Type B pancreatic cell (in vitro differentiated cells): Measurements from ENCODE around the gene CDC25C. TPM values are rescaled to one million over a fixed set of nuclear protein-coding genes. Genes with fewer than 3 reads are reported as not detected.
A peak's percentile ranks its signal among the peaks of the same experiment; 100 is the strongest.

Source experiments
- DNase-seq: peaks from one replicate; pipeline ENCODE4 v3.0.0; 2021; ENCODE audit warnings: mixed read lengths; ENCODE audit not compliant: unreplicated experiment; ENCODE audit errors: extremely low spot score
- H3K27ac Mint-ChIP-seq: 2 replicates; pipeline ENCODE4 v1.8.0; 2021; ENCODE audit warnings: mild to moderate bottlenecking, mixed read lengths
- H3K27me3 Mint-ChIP-seq: 2 replicates; pipeline ENCODE4 v1.8.0; 2021; ENCODE audit warnings: mixed read lengths
- H3K36me3 Mint-ChIP-seq: 2 replicates; pipeline ENCODE4 v1.8.0; 2021; ENCODE audit warnings: mixed read lengths
- H3K4me1 Mint-ChIP-seq: one replicate; pipeline ENCODE4 v1.8.0; 2021; ENCODE audit warnings: mixed read lengths; ENCODE audit not compliant: unreplicated experiment
- H3K4me3 Mint-ChIP-seq: 2 replicates; pipeline ENCODE4 v1.8.0; 2021; ENCODE audit warnings: mild to moderate bottlenecking, mixed read lengths
- H3K9me3 Mint-ChIP-seq: 2 replicates; pipeline ENCODE4 v1.8.0; 2021; ENCODE audit warnings: mixed read lengths
- CTCF ChIP-seq: fragments of 200-600 bp; sonication (generic); conservative IDR thresholded peaks from 2 replicates; pipeline ENCODE4 v1.5.0; 2021; ENCODE audit warnings: antibody characterized with exemption, mild to moderate bottlenecking
- total RNA-seq: library from RNA; stranded (reverse); gene quantifications from 2 replicates; pipeline ENCODE4 v1.2.1, GENCODE V29; 2021; ENCODE audit warnings: low replicate concordance

CDC25C gene
- total RNA-seq, 1 donor from 2014 or later, result 17.2 TPM

GRCh38 chr5:138274189-138274853 is 57.3 kb downstream of the CDC25C start, which contains the start of gene GFRA3:
TSS of gene GFRA3 (minus strand) at chr5:138274621. CDS start at chr5:138274424, 197 bp downstream.
- Mint-ChIP-seq H3K27ac (no peak within 1 kb of the TSS), H3K4me3 (peak within 1 kb of the TSS; percentile 83), H3K27me3 (peaks cover 28% of the 10 kb centered on the region), H3K9me3 (no peaks in the 10 kb centered on the region), H3K4me1 (peaks cover 16% of the 10 kb centered on the region), H3K36me3 (no peaks in the 10 kb centered on the region)
- TF ChIP-seq CTCF, result no peak
- DNase-seq, result no peak

GRCh38 chr5:138273834-138274188 is 57.8 kb downstream of the CDC25C start:
- no peak for TF ChIP-seq CTCF
- peaks cover 16% of the 10 kb centered on the region for H3K4me1 Mint-ChIP-seq
- no peaks in the 10 kb centered on the region for H3K36me3 Mint-ChIP-seq
- H3K4me3 Mint-ChIP-seq, result peak overlapping the region; percentile 54
- no peak for DNase-seq
- H3K27me3 Mint-ChIP-seq, result peaks cover 28% of the 10 kb centered on the region
- H3K27ac Mint-ChIP-seq, result no peak overlapping the region
- H3K9me3 Mint-ChIP-seq, result no peaks in the 10 kb centered on the region

GRCh38 chr5:138272681-138273080 is 58.9 kb downstream of the CDC25C start:
- Mint-ChIP-seq H3K36me3 (no peaks in the 10 kb centered on the region), H3K4me1 (peaks cover 16% of the 10 kb centered on the region), H3K27me3 (peaks cover 28% of the 10 kb centered on the region), H3K4me3 (no peak overlapping the region), H3K27ac (no peak overlapping the region), H3K9me3 (no peaks in the 10 kb centered on the region)
- no peak for TF ChIP-seq CTCF
- DNase-seq, result no peak

- TF ChIP-seq CTCF, result no peak
- Mint-ChIP-seq H3K36me3 (no peaks in the 10 kb centered on the region), H3K4me1 (peaks cover 16% of the 10 kb centered on the region), H3K27ac (no peak overlapping the region), H3K9me3 (no peaks in the 10 kb centered on the region), H3K4me3 (no peak overlapping the region), H3K27me3 (peaks cover 28% of the 10 kb centered on the region)
- no peak for DNase-seq
These were observed 60.3 kb downstream of the CDC25C start for GRCh38 chr5:138271281-138271680.

GRCh38 chr5:138264183-138264582 is 67.4 kb downstream of the CDC25C start:
- peaks cover under 1% of the 10 kb centered on the region for H3K4me1 Mint-ChIP-seq
- H3K27me3 Mint-ChIP-seq, result peaks cover 11% of the 10 kb centered on the region
- H3K27ac Mint-ChIP-seq, result no peak overlapping the region
- no peak for DNase-seq
- no peak overlapping the region for H3K4me3 Mint-ChIP-seq
- H3K9me3 Mint-ChIP-seq, result no peaks in the 10 kb centered on the region
- no peaks in the 10 kb centered on the region for H3K36me3 Mint-ChIP-seq
- no peak for TF ChIP-seq CTCF
